ENCODE data around the gene PLEKHM3.

GRCh38 chr2:207896525-207897285 is 128.6 kb downstream of the PLEKHM3 start:
- TF ChIP-seq MAX (IDR thresholded peaks at IDR 0.05): no peak
- TF ChIP-seq TEAD4 (IDR thresholded peaks at IDR 0.05): no peak
- no peak for TF ChIP-seq EGR1 (IDR thresholded peaks at IDR 0.05)
- no peak for TF ChIP-seq TAF1 (IDR thresholded peaks at IDR 0.05; ENCODE audit: low read depth)
- TF ChIP-seq ZBTB7A (IDR thresholded peaks at IDR 0.05; ENCODE audit: low read depth): no peak
- no peak for TF ChIP-seq CREB1 (IDR thresholded peaks at IDR 0.05; ENCODE audit: low read depth)
